ENCODE data around the gene CBARP.

The CBARP gene

DNA sequence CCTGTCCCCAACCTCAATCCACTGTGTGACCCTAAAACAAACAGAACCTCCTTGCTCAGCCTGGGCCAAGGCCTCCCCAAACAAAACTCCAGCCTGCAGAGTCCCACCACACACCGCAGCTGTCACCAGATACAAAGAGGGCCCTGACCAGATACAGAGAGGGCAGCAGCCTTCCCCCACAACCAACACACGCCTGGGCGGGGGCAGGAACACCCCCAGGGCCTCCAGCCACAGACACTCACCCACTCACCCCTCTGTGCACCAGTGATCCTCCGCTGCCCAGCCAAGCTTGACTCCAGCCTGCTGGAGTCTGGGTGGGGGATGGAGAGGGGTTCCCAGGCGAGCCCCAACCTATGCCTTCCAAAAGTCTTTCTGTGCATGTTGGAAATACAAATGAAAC lies 25.4 kb upstream of the CBARP start:
- DNase-seq (ENCODE audit: low read depth), result no peak
- no peak overlapping the region for H3K4me3 ChIP-seq (ENCODE audit: low read depth, low read length)
- TF ChIP-seq, protein P1, sequence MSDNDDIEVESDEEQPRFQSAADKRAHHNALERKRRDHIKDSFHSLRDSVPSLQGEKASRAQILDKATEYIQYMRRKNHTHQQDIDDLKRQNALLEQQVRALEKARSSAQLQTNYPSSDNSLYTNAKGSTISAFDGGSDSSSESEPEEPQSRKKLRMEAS (IDR thresholded peaks at IDR 0.05; ENCODE audit: low read depth, low read length), result no peak
- TF ChIP-seq POLR2A (IDR thresholded peaks at IDR 0.05; ENCODE audit: extremely low read depth, insufficient read length), result no peak
- TF ChIP-seq MYC (IDR thresholded peaks at IDR 0.05; ENCODE audit: low read depth, low read length), result no peak
- TF ChIP-seq, protein P2, sequence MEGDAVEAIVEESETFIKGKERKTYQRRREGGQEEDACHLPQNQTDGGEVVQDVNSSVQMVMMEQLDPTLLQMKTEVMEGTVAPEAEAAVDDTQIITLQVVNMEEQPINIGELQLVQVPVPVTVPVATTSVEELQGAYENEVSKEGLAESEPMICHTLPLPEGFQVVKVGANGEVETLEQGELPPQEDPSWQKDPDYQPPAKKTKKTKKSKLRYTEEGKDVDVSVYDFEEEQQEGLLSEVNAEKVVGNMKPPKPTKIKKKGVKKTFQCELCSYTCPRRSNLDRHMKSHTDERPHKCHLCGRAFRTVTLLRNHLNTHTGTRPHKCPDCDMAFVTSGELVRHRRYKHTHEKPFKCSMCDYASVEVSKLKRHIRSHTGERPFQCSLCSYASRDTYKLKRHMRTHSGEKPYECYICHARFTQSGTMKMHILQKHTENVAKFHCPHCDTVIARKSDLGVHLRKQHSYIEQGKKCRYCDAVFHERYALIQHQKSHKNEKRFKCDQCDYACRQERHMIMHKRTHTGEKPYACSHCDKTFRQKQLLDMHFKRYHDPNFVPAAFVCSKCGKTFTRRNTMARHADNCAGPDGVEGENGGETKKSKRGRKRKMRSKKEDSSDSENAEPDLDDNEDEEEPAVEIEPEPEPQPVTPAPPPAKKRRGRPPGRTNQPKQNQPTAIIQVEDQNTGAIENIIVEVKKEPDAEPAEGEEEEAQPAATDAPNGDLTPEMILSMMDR (IDR thresholded peaks at IDR 0.05; ENCODE audit: low read depth, low read length), result no peak

DNA sequence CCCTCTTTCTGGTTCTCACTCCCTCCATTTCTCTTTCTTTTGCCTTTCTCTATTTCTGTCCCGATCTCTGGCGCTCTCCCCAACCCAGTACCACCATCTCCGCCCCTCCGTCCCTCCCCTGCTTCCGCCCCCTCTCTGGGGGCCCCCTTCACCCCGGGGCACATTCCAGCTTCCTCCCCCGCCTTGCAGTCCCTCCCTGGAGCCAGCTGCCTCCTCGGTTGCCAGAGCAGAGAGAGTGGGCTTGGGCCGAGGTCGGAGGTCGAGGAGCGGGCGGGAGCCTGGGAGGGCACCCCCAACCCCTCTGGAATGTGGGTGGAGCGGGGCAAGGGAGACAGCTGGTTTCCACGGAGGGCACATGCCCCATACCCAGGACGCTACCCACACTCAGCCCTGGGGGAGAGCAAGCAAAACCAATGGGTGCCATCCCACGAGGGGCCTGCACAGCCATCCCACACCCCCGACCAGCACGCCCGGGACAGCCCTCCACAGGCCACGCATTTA lies 24.9 kb upstream of the CBARP start:
- no peak overlapping the region for H3K4me3 ChIP-seq (ENCODE audit: low read depth, low read length)
- TF ChIP-seq, protein P2 (IDR thresholded peaks at IDR 0.05; ENCODE audit: low read depth, low read length), result no peak
- TF ChIP-seq, protein P1 (IDR thresholded peaks at IDR 0.05; ENCODE audit: low read depth, low read length), result no peak
- TF ChIP-seq POLR2A (IDR thresholded peaks at IDR 0.05; ENCODE audit: extremely low read depth, insufficient read length) (no peak), MYC (IDR thresholded peaks at IDR 0.05; ENCODE audit: low read depth, low read length) (no peak)

DNA sequence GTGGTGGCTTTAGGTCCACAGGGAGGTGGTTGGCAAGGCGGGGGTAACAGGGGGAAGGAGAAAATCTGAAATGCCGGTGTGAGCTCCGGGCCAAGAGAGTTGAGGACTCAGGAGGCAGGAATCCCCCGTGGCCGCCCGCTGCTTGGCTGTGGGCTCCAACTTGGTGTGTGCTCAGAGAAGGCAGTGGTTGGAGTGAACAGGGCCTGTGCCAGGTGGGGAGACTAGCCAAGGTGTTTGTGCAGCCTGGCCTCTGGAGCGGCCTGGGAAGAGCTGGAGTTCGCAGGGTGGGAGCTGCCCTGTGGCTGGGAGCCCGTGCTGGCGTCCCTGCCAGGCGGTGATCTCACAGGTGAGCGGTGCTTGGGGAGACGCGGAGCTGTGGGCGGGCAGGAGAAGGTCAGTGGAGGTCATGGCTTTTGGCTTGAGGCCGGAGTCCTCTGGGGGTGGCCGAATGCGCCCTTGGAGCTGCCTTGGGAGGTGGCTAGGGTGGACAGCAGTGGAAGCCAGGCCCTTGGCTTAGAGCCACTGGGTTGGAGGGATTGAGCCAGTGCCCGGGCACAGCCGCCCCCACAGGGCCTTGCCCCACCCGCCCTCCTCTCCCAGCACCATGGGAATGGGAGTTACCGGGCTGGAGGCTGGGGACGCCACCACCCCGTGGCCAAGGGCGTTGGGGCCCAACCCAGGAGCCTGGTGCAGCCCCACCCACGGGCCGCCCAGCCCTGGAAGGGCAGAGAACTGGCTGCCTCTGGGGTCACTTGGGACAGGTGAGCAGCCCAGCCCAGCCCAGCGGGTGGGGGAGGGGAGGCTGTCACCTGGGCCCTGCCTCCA lies 24.2 kb upstream of the CBARP start:
- TF ChIP-seq, protein P2 (IDR thresholded peaks at IDR 0.05; ENCODE audit: low read depth, low read length), result no peak
- TF ChIP-seq, protein P1 (IDR thresholded peaks at IDR 0.05; ENCODE audit: low read depth, low read length), result no peak
- TF ChIP-seq MYC (IDR thresholded peaks at IDR 0.05; ENCODE audit: low read depth, low read length) (no peak), POLR2A (IDR thresholded peaks at IDR 0.05; ENCODE audit: extremely low read depth, insufficient read length) (no peak)

More for the DNA sequence above, 24.9 kb upstream of the CBARP start:
- no peak for DNase-seq (ENCODE audit: low read depth)

DNA sequence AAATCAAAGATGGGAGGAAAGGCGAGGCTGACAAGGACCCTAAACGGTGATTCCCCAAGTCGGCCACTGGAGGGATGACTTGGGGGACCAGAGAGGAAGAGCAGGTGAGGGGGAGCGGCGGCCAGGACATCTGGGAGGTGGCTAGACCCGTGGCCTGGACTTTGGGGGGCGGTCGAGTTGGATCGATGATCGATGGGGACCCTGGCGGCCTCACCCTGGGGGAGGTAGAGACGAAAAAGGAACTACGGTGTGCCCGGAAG lies 23.7 kb upstream of the CBARP start:
- no peak for DNase-seq (ENCODE audit: low read depth)
- TF ChIP-seq, protein P2 (IDR thresholded peaks at IDR 0.05; ENCODE audit: low read depth, low read length), result no peak
- TF ChIP-seq MYC (IDR thresholded peaks at IDR 0.05; ENCODE audit: low read depth, low read length), result no peak
- TF ChIP-seq POLR2A (IDR thresholded peaks at IDR 0.05; ENCODE audit: extremely low read depth, insufficient read length), result no peak
- TF ChIP-seq, protein P1 (IDR thresholded peaks at IDR 0.05; ENCODE audit: low read depth, low read length), result no peak
- H3K4me3 ChIP-seq (ENCODE audit: low read depth, low read length), result peak overlapping the region; percentile 53

More for the DNA sequence above, 24.2 kb upstream of the CBARP start:
- no peak for DNase-seq (ENCODE audit: low read depth)
- peak overlapping the region; percentile 53 for H3K4me3 ChIP-seq (ENCODE audit: low read depth, low read length)

DNA sequence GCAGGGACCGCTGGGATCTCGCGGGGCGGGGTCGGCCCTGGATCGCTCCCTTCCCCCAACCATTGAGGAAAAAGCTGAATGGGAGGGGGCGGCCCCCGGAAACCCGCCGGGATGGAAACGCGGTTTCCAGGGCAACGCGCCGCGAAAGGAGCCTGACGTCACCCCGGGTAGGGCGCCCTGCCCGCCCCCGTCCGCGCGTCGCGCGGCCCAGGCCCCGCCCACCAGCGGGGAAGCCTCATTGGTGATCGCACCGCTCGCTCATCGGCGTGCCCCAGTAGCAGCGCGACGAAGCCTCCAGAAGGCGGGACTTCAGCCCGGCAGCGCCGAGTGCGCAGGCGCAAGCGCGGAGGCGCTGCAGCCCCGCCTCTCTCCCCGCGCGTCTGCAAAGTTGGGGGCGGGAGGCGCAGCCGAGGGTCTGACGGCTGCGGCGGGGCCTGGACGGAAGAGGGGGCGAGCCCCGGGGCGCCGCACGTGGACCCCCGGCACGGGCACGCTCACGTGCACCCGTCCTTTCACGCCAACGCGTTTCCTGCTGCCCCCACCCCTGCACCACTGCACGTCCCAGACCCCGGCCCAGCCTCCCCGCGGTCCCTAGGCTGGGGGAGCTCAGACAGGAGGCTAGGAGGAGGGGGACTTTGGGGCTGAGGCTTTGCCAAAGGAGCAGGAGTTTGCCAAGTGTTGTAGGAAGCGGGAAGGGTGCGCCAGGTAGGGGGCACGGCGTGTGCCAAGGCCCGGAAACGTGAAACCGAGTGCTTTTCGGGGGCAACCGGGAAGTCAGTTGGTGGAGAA lies 23.1 kb upstream of the CBARP start:
- peak overlapping the region; percentile 53 for H3K4me3 ChIP-seq (ENCODE audit: low read depth, low read length)
- peak; percentile 88 for DNase-seq (ENCODE audit: low read depth)
- TF ChIP-seq MYC (IDR thresholded peaks at IDR 0.05; ENCODE audit: low read depth, low read length), result no peak
- TF ChIP-seq POLR2A (IDR thresholded peaks at IDR 0.05; ENCODE audit: extremely low read depth, insufficient read length), result no peak
- TF ChIP-seq, protein P1 (IDR thresholded peaks at IDR 0.05; ENCODE audit: low read depth, low read length), result no peak
- TF ChIP-seq, protein P2 (IDR thresholded peaks at IDR 0.05; ENCODE audit: low read depth, low read length), result no peak
